IMR-90 (cell line): ENCODE measurements around the gene SLC30A7. TPM values are rescaled to one million over a fixed set of nuclear protein-coding genes. Genes with fewer than 3 reads are reported as not detected.

Source experiments
- ATAC-seq: fragments of 200-7000 bp; cut with Tn5 transposase; 2 replicates; pipeline ENCODE4 v1.9.1; 2020; ENCODE audit warnings: low read depth, mild to moderate bottlenecking, moderate library complexity
- BruUV-seq: library from RNA; stranded (reverse); fragments of 400-500 nt; replicated peaks from 2 replicates; lab custom pipeline; 2021; lab: Mats Ljungman, UMichigan
- CTCF ChIA-PET: fragments of 300-600 bp; formaldehyde crosslinking; extraction: SDS; loops from one replicate; lab custom pipeline; 2021; ENCODE audit warnings: antibody characterized with exemption; lab: Yijun Ruan, JAX
- POLR2A ChIA-PET: fragments of 300-600 bp; sonication (Branson Sonifier 250); formaldehyde crosslinking; loops from one replicate; lab custom pipeline; 2022; ENCODE audit warnings: antibody characterized with exemption; ENCODE audit not compliant: unreplicated experiment; lab: Charles Lee
- DNase-seq: peaks from one replicate; pipeline ENCODE4 v3.0.0; 2013
- H2AFZ ChIP-seq: replicated peaks from 2 replicates; pipeline ENCODE3; 2013; ENCODE audit warnings: low read length, mild to moderate bottlenecking; ENCODE audit not compliant: poor library complexity
- H2AK5ac ChIP-seq: 2 replicates; pipeline ENCODE4 v1.6.1; 2013; ENCODE audit warnings: low read depth, low read length, inconsistent platforms
- H2AK9ac ChIP-seq: replicated peaks from 2 replicates; pipeline ENCODE3; 2013; ENCODE audit warnings: mild to moderate bottlenecking, low read depth, low read length, moderate library complexity; ENCODE audit not compliant: poor library complexity
- H2BK120ac ChIP-seq: 2 replicates; pipeline ENCODE4 v1.6.1; 2013; ENCODE audit warnings: low read depth, low read length, inconsistent platforms
- H2BK15ac ChIP-seq: 3 replicates; pipeline ENCODE4 v1.6.1; 2013; ENCODE audit warnings: low read depth, low read length, inconsistent platforms
- H2BK20ac ChIP-seq: 2 replicates; pipeline ENCODE4 v1.6.1; 2013; ENCODE audit warnings: low read depth, mild to moderate bottlenecking, inconsistent platforms, low read length, moderate library complexity
- H2BK5ac ChIP-seq: 2 replicates; pipeline ENCODE4 v1.6.1; 2013; ENCODE audit warnings: mild to moderate bottlenecking, low read depth, low read length, inconsistent platforms; ENCODE audit not compliant: poor library complexity, severe bottlenecking
- H3K14ac ChIP-seq: replicated peaks from 2 replicates; pipeline ENCODE4 v1.6.1; 2013; ENCODE audit warnings: low read depth, low read length, inconsistent platforms
- H3K18ac ChIP-seq: 2 replicates; pipeline ENCODE4 v1.6.1; 2013; ENCODE audit warnings: low read depth, low read length, control low read depth
- H3K23ac ChIP-seq: 2 replicates; pipeline ENCODE4 v1.6.1; 2013; ENCODE audit warnings: low read depth, low read length, inconsistent platforms
- H3K27ac ChIP-seq: 2 replicates; pipeline ENCODE4 v1.5.1; 2013; ENCODE audit warnings: mild to moderate bottlenecking, control low read depth, low read length; ENCODE audit not compliant: insufficient read depth
- H3K27me3 ChIP-seq: 2 replicates; pipeline ENCODE4 v1.6.1; 2013; ENCODE audit warnings: low read length; ENCODE audit not compliant: control insufficient read depth, insufficient read depth
- H3K36me3 ChIP-seq: 2 replicates; pipeline ENCODE4 v1.6.1; 2013; ENCODE audit warnings: low read length, mixed read lengths; ENCODE audit not compliant: control insufficient read depth, insufficient read depth
- H3K4ac ChIP-seq: 2 replicates; pipeline ENCODE4 v1.6.1; 2013; ENCODE audit warnings: low read depth, low read length, inconsistent platforms
- H3K4me1 ChIP-seq: 2 replicates; pipeline ENCODE4 v1.6.1; 2013; ENCODE audit warnings: low read length, mixed read lengths; ENCODE audit not compliant: control insufficient read depth, insufficient read depth
- H3K4me2 ChIP-seq: 2 replicates; pipeline ENCODE4 v1.6.1; 2013; ENCODE audit warnings: low read depth, mild to moderate bottlenecking, control low read depth, low read length, moderate library complexity
- H3K4me3 ChIP-seq: 2 replicates; pipeline ENCODE4 v1.5.1; 2013; ENCODE audit warnings: low read depth, mild to moderate bottlenecking, control low read depth, low read length, moderate library complexity; ENCODE audit not compliant: insufficient read depth
- H3K56ac ChIP-seq: 2 replicates; pipeline ENCODE4 v1.6.1; 2013; ENCODE audit warnings: low read length, inconsistent platforms; ENCODE audit not compliant: insufficient read depth; ENCODE audit errors: extremely low read depth
- H3K79me1 ChIP-seq, 2 experiments: 2 replicates each; pipeline ENCODE4 v1.6.1; 2013; ENCODE audit warnings: low read length in 2 of 2, inconsistent platforms in 1 of 2, low read depth in 1 of 2
- H3K9ac ChIP-seq: 2 replicates; pipeline ENCODE4 v1.6.1; 2013; ENCODE audit warnings: low read depth, low read length, control low read depth
- H3K9me1 ChIP-seq: 2 replicates; pipeline ENCODE4 v1.6.1; 2013; ENCODE audit warnings: low read length, inconsistent platforms; ENCODE audit not compliant: insufficient read depth
- H3K9me3 ChIP-seq: 2 replicates; pipeline ENCODE4 v1.6.1; 2013; ENCODE audit warnings: low read length; ENCODE audit not compliant: control insufficient read depth, insufficient read depth
- H4K20me1 ChIP-seq: 2 replicates; pipeline ENCODE4 v1.6.1; 2013; ENCODE audit warnings: low read length, inconsistent platforms; ENCODE audit not compliant: insufficient read depth
- H4K5ac ChIP-seq: 2 replicates; pipeline ENCODE4 v1.6.1; 2013; ENCODE audit warnings: mild to moderate bottlenecking, low read depth, low read length, control low read depth
- H4K8ac ChIP-seq, 2 experiments: 2 replicates each; pipeline ENCODE4 v1.6.1; 2013; ENCODE audit warnings: low read depth in 2 of 2, low read length in 2 of 2, control low read depth in 1 of 2, inconsistent platforms in 1 of 2
- H4K91ac ChIP-seq: 2 replicates; pipeline ENCODE4 v1.6.1; 2013; ENCODE audit warnings: low read depth, low read length, inconsistent platforms; ENCODE audit not compliant: insufficient read depth
- BHLHE40 ChIP-seq: fragments of 150-350 bp; IDR thresholded peaks from 2 replicates; pipeline ENCODE4 v1.6.1; 2016; ENCODE audit warnings: mild to moderate bottlenecking, low read depth, low read length
- CEBPB ChIP-seq: IDR thresholded peaks from 2 replicates; pipeline ENCODE4 v1.6.1; 2012; ENCODE audit warnings: low read depth, low read length, improper control_type of control experiment
- CHD1 ChIP-seq: IDR thresholded peaks from 2 replicates; pipeline ENCODE4 v1.6.1; 2012; ENCODE audit warnings: low read depth, low read length, improper control_type of control experiment
- ELK1 ChIP-seq: fragments of 150-350 bp; IDR thresholded peaks from 2 replicates; pipeline ENCODE4 v1.6.1; 2016; ENCODE audit warnings: low read depth, mild to moderate bottlenecking, low read length, moderate library complexity, borderline replicate concordance
- FOS ChIP-seq: fragments of 150-350 bp; IDR thresholded peaks from 2 replicates; pipeline ENCODE4 v1.6.1; 2016; ENCODE audit warnings: low read depth, low read length
- MAFK ChIP-seq: IDR thresholded peaks from 2 replicates; pipeline ENCODE4 v1.6.1; 2012; ENCODE audit warnings: low read depth, low read length, improper control_type of control experiment
- MAZ ChIP-seq: IDR thresholded peaks from 2 replicates; pipeline ENCODE4 v1.6.1; 2012; ENCODE audit warnings: low read depth, mild to moderate bottlenecking, low read length, improper control_type of control experiment, moderate library complexity, borderline replicate concordance
- MXI1 ChIP-seq: IDR thresholded peaks from 2 replicates; pipeline ENCODE4 v1.6.1; 2012; ENCODE audit warnings: low read depth, mild to moderate bottlenecking, low read length, moderate library complexity, borderline replicate concordance
- POLR2A ChIP-seq: IDR thresholded peaks from 2 replicates; pipeline ENCODE4 v1.6.1; 2012; ENCODE audit warnings: mild to moderate bottlenecking, low read depth, low read length
- RAD21 ChIP-seq: IDR thresholded peaks from 2 replicates; pipeline ENCODE4 v1.6.1; 2012; ENCODE audit warnings: low read length, improper control_type of control experiment
- RFX5 ChIP-seq: IDR thresholded peaks from 2 replicates; pipeline ENCODE4 v1.8.0; 2012; ENCODE audit warnings: low read depth, mild to moderate bottlenecking, low read length, moderate library complexity
- WGBS, 2 experiments: methylation state at CpG; one replicate each; pipeline versions ENCODE4 v1.1.5 to v1.1.7; 2013; ENCODE audit warnings: missing lambda C conversion rate in 2 of 2; ENCODE audit not compliant: insufficient read length in 1 of 2; ENCODE audit errors: extremely low coverage in 2 of 2; 5-methylcytosine and 5-hydroxymethylcytosine counted together
- dilution Hi-C: fragments of 300-500 bp; cut with HindIII; formaldehyde crosslinking; loops from one replicate; pipeline ENCODE4 v1.14.3; 2018; ENCODE audit warnings: low sequenced_read_pairs; ENCODE audit not compliant: unreplicated experiment
- in situ Hi-C: fragments of 300-500 bp; cut with MboI; formaldehyde crosslinking; loops from 3 replicates; pipeline ENCODE4 v1.14.3; 2019; ENCODE audit warnings: low sequenced_read_pairs, inconsistent platforms, mixed read lengths
- intact Hi-C: fragments of 100-400 bp; cut with micrococcal nuclease; formaldehyde crosslinking; loops from 2 replicates; pipeline ENCODE4 v1.10.0; 2022
- polyA plus RNA-seq, 3 experiments: library from polyadenylated mRNA; depleted of rRNA; stranded (reverse); fragments of >200 nt; gene quantifications; 2 replicates each; pipeline ENCODE4 v1.2.3, GENCODE V29; 2012; ENCODE audit warnings: low replicate concordance in 1 of 3
- total RNA-seq: library from RNA; depleted of rRNA; stranded (reverse); fragments of >200 nt; gene quantifications from 2 replicates; pipeline ENCODE4 v1.2.3, GENCODE V29; 2012

The SLC30A7 gene
- total and polyA plus RNA-seq, 2 of the 4 experiments (the other 2 are of a cell fraction) = 8.4 to 60.2 TPM

GRCh38 chr1:100989306-100990077 lies 93.6 kb downstream of the SLC30A7 start:
- dilution Hi-C loops (no loop called here), intact Hi-C loops (loop anchor here (1.0 kb wide), 1 partner anchor 247 kb away; no protein-coding TSS in a partner anchor), in situ Hi-C loops (no loop called here)
- Histone ChIP-seq H3K56ac (no peak overlapping the region), H3K36me3 (no peaks in the 10 kb centered on the region), H3K4me3 (no peak overlapping the region), H3K4me2 (no peak overlapping the region), H4K5ac (no peak overlapping the region), H4K20me1 (peaks cover 10% of the 10 kb centered on the region; the same call in 1 of the 2 replicates), H2BK5ac (peak overlapping the region; percentile 67), H3K23ac (no peak overlapping the region), H2BK120ac (no peak overlapping the region), H3K27ac (peak overlapping the region; percentile 61; the same call in 1 of the 2 replicates), H2AK9ac (no peak overlapping the region), H3K9ac (no peak overlapping the region), H3K9me1 (peaks cover 5% of the 10 kb centered on the region), H2AFZ (no peak overlapping the region), H3K14ac (no peak overlapping the region), H3K9me3 (no peaks in the 10 kb centered on the region), H3K79me1 (peaks cover 0 to 6% of the 10 kb centered on the region in 2 experiments; a peak in 1 of 4 replicates), H3K4ac (0 out of 2 replicates have a peak overlapping the region, but pooled peaks have one; percentile 4), H2BK15ac (no peak overlapping the region), H3K27me3 (no peaks in the 10 kb centered on the region), H3K4me1 (peaks cover 8% of the 10 kb centered on the region), H2AK5ac (no peak overlapping the region), H4K8ac (no peak overlapping the region; a peak in 1 of 4 replicates), H3K18ac (peak overlapping the region; percentile 30; the same call in 1 of the 2 replicates), H4K91ac (no peak overlapping the region), H2BK20ac (no peak overlapping the region)
- no CpG with 5 or more reads among the region's 2 CpGs for whole genome bisulfite sequencing, 2 experiments
- POLR2A ChIA-PET = no interaction called here
- DNase-seq = peak; percentile 94
- TF ChIP-seq RFX5 = no peak
- TF ChIP-seq MAZ = no peak
- TF ChIP-seq CHD1 = no peak
- no peak for TF ChIP-seq POLR2A
- TF ChIP-seq MAFK = no peak; the same call in 1 of the 2 replicates
- TF ChIP-seq CEBPB = peak; percentile 53; the same call in 1 of the 2 replicates
- no peak for TF ChIP-seq ELK1
- TF ChIP-seq RAD21 = no peak
- peak; percentile 76; the same call in 1 of the 2 replicates for TF ChIP-seq BHLHE40
- TF ChIP-seq FOS = 0 out of 2 replicates have a peak, but pooled peaks have one; percentile 19
- TF ChIP-seq MXI1 = 0 out of 2 replicates have a peak, but pooled peaks have one; percentile 30
- no TSS peak for BruUV-seq
- CTCF ChIA-PET = interaction anchor here (1.1 to 2.1 kb wide), 4 partner anchors 12 to 320 kb away, joined by 3 to 6 read pairs (median 5); no protein-coding TSS in a partner anchor
- peak; percentile 63 for ATAC-seq
